Keratinocyte (primary cell): ENCODE results near the gene PPOX. TPM values are rescaled to one million over a fixed set of nuclear protein-coding genes. Genes with fewer than 3 reads are reported as not detected.

Source experiments
- DNase-seq: peaks from one replicate; pipeline ENCODE4 v3.0.0-alpha.2; 2011; ENCODE audit warnings: low read depth, missing footprints, low spot score
- FAIRE-seq: peaks from 2 replicates; lab custom pipeline; 2011; peaks lifted over from hg19 to GRCh38; lab: Jason Lieb, UNC
- H2AFZ ChIP-seq: 2 replicates; pipeline ENCODE4 v1.6.0; 2012; ENCODE audit warnings: low read length, control low read depth, inconsistent platforms; ENCODE audit not compliant: control insufficient read depth
- H3K27ac ChIP-seq: 2 replicates; pipeline ENCODE4 v1.5.1; 2011; ENCODE audit warnings: low read length; ENCODE audit not compliant: control insufficient read depth, insufficient read depth
- H3K27me3 ChIP-seq: 3 replicates; pipeline ENCODE4 v1.6.0; 2011; ENCODE audit warnings: low read length; ENCODE audit not compliant: control insufficient read depth, insufficient read depth; ENCODE audit errors: extremely low read depth
- H3K36me3 ChIP-seq, 2 experiments: 2 replicates in 1 of 2; 3 replicates in 1 of 2; pipeline ENCODE4 v1.5.1; 2011; ENCODE audit warnings: low read length in 2 of 2, mild to moderate bottlenecking in 1 of 2; ENCODE audit not compliant: control insufficient read depth in 2 of 2, insufficient read depth in 2 of 2; ENCODE audit errors: extremely low read depth in 1 of 2
- H3K4me1 ChIP-seq: 3 replicates; pipeline ENCODE4 v1.5.1; 2011; ENCODE audit warnings: low read length; ENCODE audit not compliant: control insufficient read depth, insufficient read depth; ENCODE audit errors: extremely low read depth
- H3K4me2 ChIP-seq: 3 replicates; pipeline ENCODE4 v1.6.0; 2011; ENCODE audit warnings: low read depth, low read length; ENCODE audit not compliant: control insufficient read depth, insufficient read depth; ENCODE audit errors: extremely low read depth
- H3K4me3 ChIP-seq, 3 experiments: fragments of 200-600 bp in 1 of 3; sonication (generic) in 1 of 3; 2 replicates in 2 of 3; 3 replicates in 1 of 3; pipeline ENCODE4 v1.5.1; 2011 to 2016; ENCODE audit warnings: low read length in 3 of 3, mild to moderate bottlenecking in 3 of 3, control low read depth in 2 of 3, inconsistent platforms in 1 of 3, low read depth in 1 of 3, mixed read lengths in 1 of 3, mixed run types in 1 of 3, moderate library complexity in 1 of 3; ENCODE audit not compliant: control insufficient read depth in 2 of 3, insufficient read depth in 2 of 3; ENCODE audit errors: extremely low read depth in 1 of 3
- H3K79me2 ChIP-seq: 2 replicates; pipeline ENCODE4 v1.6.0; 2012; ENCODE audit warnings: low read length; ENCODE audit not compliant: control insufficient read depth, insufficient read depth
- H3K9ac ChIP-seq: 3 replicates; pipeline ENCODE4 v1.6.0; 2011; ENCODE audit warnings: low read length; ENCODE audit not compliant: control insufficient read depth, insufficient read depth; ENCODE audit errors: extremely low read depth
- H3K9me1 ChIP-seq: 3 replicates; pipeline ENCODE4 v1.6.0; 2011; ENCODE audit warnings: low read length; ENCODE audit not compliant: control insufficient read depth, insufficient read depth; ENCODE audit errors: extremely low read depth
- H3K9me3 ChIP-seq: 2 replicates; pipeline ENCODE4 v1.5.1; 2012; ENCODE audit warnings: low read depth, low read length; ENCODE audit not compliant: control insufficient read depth
- H4K20me1 ChIP-seq: 3 replicates; pipeline ENCODE4 v1.6.0; 2011; ENCODE audit warnings: low read length; ENCODE audit not compliant: control insufficient read depth, insufficient read depth; ENCODE audit errors: extremely low read depth
- EZH2 ChIP-seq: IDR thresholded peaks from one replicate; pipeline ENCODE4 v1.6.1; 2012; ENCODE audit warnings: inconsistent platforms, mild to moderate bottlenecking, low read length, moderate library complexity
- dilution Hi-C: fragments of 300-500 bp; cut with MboI; formaldehyde crosslinking; loops from one replicate; pipeline ENCODE4 v1.7.0; 2020; ENCODE audit warnings: low sequenced_read_pairs; ENCODE audit not compliant: extremely low pct_ligation_motif_present
- polyA plus RNA-seq, 5 experiments: library from polyadenylated mRNA; depleted of rRNA in 3 of 5; stranded (reverse) in 3 of 5; stranded (forward) in 1 of 5; unstranded in 1 of 5; fragments of >200 nt; gene quantifications; 1 replicate in 1 of 5; 2 replicates in 3 of 5; 3 replicates in 1 of 5; pipeline versions ENCODE4 v1.2.1 to v1.2.3, GENCODE V29; 2011 to 2012; ENCODE audit warnings: missing spikeins in 2 of 5, low read depth in 1 of 5, low replicate concordance in 1 of 5
- TF ChIP-seq, protein P1 (sequence below), 3 experiments: IDR thresholded peaks in 1 of 3; conservative IDR thresholded peaks in 1 of 3; optimal IDR thresholded peaks in 1 of 3; 2 replicates in 2 of 3; 3 replicates in 1 of 3; pipeline versions ENCODE3 to v1.5.1; 2011; ENCODE audit warnings: low read length in 3 of 3, mild to moderate bottlenecking in 3 of 3, moderate library complexity in 2 of 3, control low read depth in 1 of 3, inconsistent platforms in 1 of 3; ENCODE audit not compliant: insufficient read depth in 2 of 3; ENCODE audit errors: extremely low read depth in 1 of 3

The PPOX gene
- polyA plus RNA-seq, 1 donor (not counting 4 experiments of a cell fraction or from before 2014, with no cell fraction given), result 17.1 TPM

- Histone ChIP-seq H3K36me3 (peaks cover 9 to 33% of the 10 kb centered on the region in 2 experiments), H4K20me1 (no peaks in the 10 kb centered on the region), H3K27me3 (no peaks in the 10 kb centered on the region), H3K4me3 (no peak overlapping the region), H3K4me2 (no peak overlapping the region), H2AFZ (no peak overlapping the region), H3K9ac (no peak overlapping the region), H3K9me3 (no peaks in the 10 kb centered on the region), H3K79me2 (peaks cover 14% of the 10 kb centered on the region), H3K4me1 (peaks cover 27% of the 10 kb centered on the region), H3K27ac (no peak overlapping the region), H3K9me1 (no peaks in the 10 kb centered on the region)
- no peak for DNase-seq
- TF ChIP-seq EZH2, result no peak
- TF ChIP-seq, protein P1, sequence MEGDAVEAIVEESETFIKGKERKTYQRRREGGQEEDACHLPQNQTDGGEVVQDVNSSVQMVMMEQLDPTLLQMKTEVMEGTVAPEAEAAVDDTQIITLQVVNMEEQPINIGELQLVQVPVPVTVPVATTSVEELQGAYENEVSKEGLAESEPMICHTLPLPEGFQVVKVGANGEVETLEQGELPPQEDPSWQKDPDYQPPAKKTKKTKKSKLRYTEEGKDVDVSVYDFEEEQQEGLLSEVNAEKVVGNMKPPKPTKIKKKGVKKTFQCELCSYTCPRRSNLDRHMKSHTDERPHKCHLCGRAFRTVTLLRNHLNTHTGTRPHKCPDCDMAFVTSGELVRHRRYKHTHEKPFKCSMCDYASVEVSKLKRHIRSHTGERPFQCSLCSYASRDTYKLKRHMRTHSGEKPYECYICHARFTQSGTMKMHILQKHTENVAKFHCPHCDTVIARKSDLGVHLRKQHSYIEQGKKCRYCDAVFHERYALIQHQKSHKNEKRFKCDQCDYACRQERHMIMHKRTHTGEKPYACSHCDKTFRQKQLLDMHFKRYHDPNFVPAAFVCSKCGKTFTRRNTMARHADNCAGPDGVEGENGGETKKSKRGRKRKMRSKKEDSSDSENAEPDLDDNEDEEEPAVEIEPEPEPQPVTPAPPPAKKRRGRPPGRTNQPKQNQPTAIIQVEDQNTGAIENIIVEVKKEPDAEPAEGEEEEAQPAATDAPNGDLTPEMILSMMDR (optimal IDR thresholded peaks at IDR 0.05 in 1 of 3, IDR thresholded peaks at IDR 0.05 in 1 of 3, conservative IDR thresholded peaks at IDR 0.05 in 1 of 3; ENCODE audit: extremely low read depth in 1 of 3, insufficient read depth in 2 of 3, low read length in 3 of 3), result no peak
- dilution Hi-C loops, result no loop called here
- FAIRE-seq, result no peak
Observed at GRCh38 chr1:161161652-161162051, 4.6 kb upstream of the PPOX start.

GRCh38 chr1:161162052-161162451 is 4.2 kb upstream of the PPOX start:
- Histone ChIP-seq H3K9ac (no peak overlapping the region), H3K79me2 (peaks cover 14% of the 10 kb centered on the region), H4K20me1 (no peaks in the 10 kb centered on the region), H2AFZ (no peak overlapping the region), H3K9me3 (no peaks in the 10 kb centered on the region), H3K9me1 (no peaks in the 10 kb centered on the region), H3K4me3 (no peak overlapping the region), H3K4me2 (no peak overlapping the region), H3K27me3 (no peaks in the 10 kb centered on the region), H3K4me1 (peaks cover 31% of the 10 kb centered on the region), H3K36me3 (peaks cover 9 to 33% of the 10 kb centered on the region in 2 experiments), H3K27ac (no peak overlapping the region)
- FAIRE-seq, result no peak
- no peak for TF ChIP-seq EZH2
- TF ChIP-seq, protein P1 (optimal IDR thresholded peaks at IDR 0.05 in 1 of 3, IDR thresholded peaks at IDR 0.05 in 1 of 3, conservative IDR thresholded peaks at IDR 0.05 in 1 of 3; ENCODE audit: extremely low read depth in 1 of 3, insufficient read depth in 2 of 3, low read length in 3 of 3), result no peak
- DNase-seq, result no peak
- dilution Hi-C loops, result no loop called here
